ENCODE data around the gene CYP51A1. TPM values are rescaled to one million over a fixed set of nuclear protein-coding genes. Genes with fewer than 3 reads are reported as not detected.
"Not testable (repeated sequence)": the region's sequence is repeated elsewhere in the genome, so short reads cannot be mapped to it uniquely, and the experiment has no call there.

CYP51A1 gene
- total RNA-seq (2014; rRNA removed; shearing (Covaris generic); ENCODE audit: low replicate concordance), result 133 and 201 TPM in 2 replicates

- Histone ChIP-seq H2AFZ (ENCODE audit: low read length) (peak within 1 kb of the TSS; percentile 79), H3K4me3 (ENCODE audit: low read length) (peak within 1 kb of the TSS; percentile 99), H3K79me2 (ENCODE audit: low read length) (peaks cover 48% of the 10 kb centered on the region), H3K36me3 (ENCODE audit: insufficient read depth, low read length) (peaks cover 21% of the 10 kb centered on the region; the same call in 1 of the 2 replicates), H4K20me1 (ENCODE audit: insufficient read depth, low read depth, low read length) (peaks cover 25% of the 10 kb centered on the region), H3K9me2 (replicated peaks; ENCODE audit: insufficient read depth, low read length) (no peaks in the 10 kb centered on the region), H3K4me1 (ENCODE audit: low read length) (peaks cover 43% of the 10 kb centered on the region), H3K27ac (ENCODE audit: low read length) (peak within 1 kb of the TSS; percentile 88), H3K27me3 (ENCODE audit: low read length) (no peaks in the 10 kb centered on the region), H3K9ac (ENCODE audit: low read length) (peak within 1 kb of the TSS; percentile 96), H3K4me2 (ENCODE audit: low read depth, low read length, poor library complexity, severe bottlenecking) (peak within 1 kb of the TSS; percentile 95), H3K9me3 (ENCODE audit: low read length) (no peaks in the 10 kb centered on the region)
- peak; percentile 97 for DNase-seq
Observed at GRCh38 chr7:92134271-92135051, at the start of gene CYP51A1. TSS of gene CYP51A1 (minus strand) at chr7:92134477. CDS start at chr7:92134364, 113 bp downstream.

- Histone ChIP-seq H2AFZ (ENCODE audit: low read length) (no peak within 1 kb of the TSS), H3K79me2 (ENCODE audit: low read length) (no peaks in the 10 kb centered on the region), H3K4me2 (ENCODE audit: low read depth, low read length, poor library complexity, severe bottlenecking) (no peak within 1 kb of the TSS), H3K36me3 (ENCODE audit: insufficient read depth, low read length) (no peaks in the 10 kb centered on the region), H3K4me3 (ENCODE audit: low read length) (no peak within 1 kb of the TSS), H3K27me3 (ENCODE audit: low read length) (no peaks in the 10 kb centered on the region), H3K27ac (ENCODE audit: low read length) (no peak within 1 kb of the TSS), H4K20me1 (ENCODE audit: insufficient read depth, low read depth, low read length) (no peaks in the 10 kb centered on the region), H3K9me2 (replicated peaks; ENCODE audit: insufficient read depth, low read length) (no peaks in the 10 kb centered on the region), H3K4me1 (ENCODE audit: low read length) (peaks cover 11% of the 10 kb centered on the region), H3K9me3 (ENCODE audit: low read length) (peaks cover 5% of the 10 kb centered on the region; the same call in 1 of the 2 replicates), H3K9ac (ENCODE audit: low read length) (no peak within 1 kb of the TSS)
- DNase-seq, result peak; percentile 47
Observed at GRCh38 chr7:92178928-92179924, 44.9 kb upstream of the CYP51A1 start, which contains the start of gene LRRD1. TSS of gene LRRD1 (minus strand) at chr7:92179142. CDS start at chr7:92165202, 13,940 bp downstream.

- H3K79me2 ChIP-seq (ENCODE audit: low read length), result no peaks in the 10 kb centered on the region
- no peak for DNase-seq
- no peak overlapping the region for H3K4me3 ChIP-seq (ENCODE audit: low read length)
- H3K9me3 ChIP-seq (ENCODE audit: low read length), result 0 out of 2 replicates have a peak, but pooled peaks cover 2% of the 10 kb centered on the region
- no peak overlapping the region for H3K4me2 ChIP-seq (ENCODE audit: low read depth, low read length, poor library complexity, severe bottlenecking)
- no peaks in the 10 kb centered on the region for H3K27me3 ChIP-seq (ENCODE audit: low read length)
- no peaks in the 10 kb centered on the region for H3K9me2 ChIP-seq (replicated peaks; ENCODE audit: insufficient read depth, low read length)
- no peak overlapping the region for H3K27ac ChIP-seq (ENCODE audit: low read length)
- no peak overlapping the region for H2AFZ ChIP-seq (ENCODE audit: low read length)
- H4K20me1 ChIP-seq (ENCODE audit: insufficient read depth, low read depth, low read length), result no peaks in the 10 kb centered on the region
- no peak overlapping the region for H3K9ac ChIP-seq (ENCODE audit: low read length)
- peaks cover 11% of the 10 kb centered on the region for H3K4me1 ChIP-seq (ENCODE audit: low read length)
- no peaks in the 10 kb centered on the region for H3K36me3 ChIP-seq (ENCODE audit: insufficient read depth, low read length)
Observed at GRCh38 chr7:92177362-92177761, 43.1 kb upstream of the CYP51A1 start.

GRCh38 chr7:92169529-92169928 is 35.3 kb upstream of the CYP51A1 start:
- not testable (repeated sequence) for H3K9ac ChIP-seq (ENCODE audit: low read length); H3K4me1 ChIP-seq (ENCODE audit: low read length); H3K4me3 ChIP-seq (ENCODE audit: low read length); H3K79me2 ChIP-seq (ENCODE audit: low read length); DNase-seq; H3K9me2 ChIP-seq (replicated peaks; ENCODE audit: insufficient read depth, low read length); H3K27ac ChIP-seq (ENCODE audit: low read length); H3K36me3 ChIP-seq (ENCODE audit: insufficient read depth, low read length); H3K27me3 ChIP-seq (ENCODE audit: low read length); H3K9me3 ChIP-seq (ENCODE audit: low read length); H3K4me2 ChIP-seq (ENCODE audit: low read depth, low read length, poor library complexity, severe bottlenecking); H2AFZ ChIP-seq (ENCODE audit: low read length); H4K20me1 ChIP-seq (ENCODE audit: insufficient read depth, low read depth, low read length)

- Histone ChIP-seq H2AFZ (ENCODE audit: low read length) (no peak overlapping the region), H3K9me2 (replicated peaks; ENCODE audit: insufficient read depth, low read length) (no peaks in the 10 kb centered on the region), H3K4me2 (ENCODE audit: low read depth, low read length, poor library complexity, severe bottlenecking) (no peak overlapping the region), H3K9ac (ENCODE audit: low read length) (no peak overlapping the region), H4K20me1 (ENCODE audit: insufficient read depth, low read depth, low read length) (no peaks in the 10 kb centered on the region), H3K9me3 (ENCODE audit: low read length) (no peaks in the 10 kb centered on the region), H3K27me3 (ENCODE audit: low read length) (no peaks in the 10 kb centered on the region), H3K79me2 (ENCODE audit: low read length) (no peaks in the 10 kb centered on the region), H3K4me1 (ENCODE audit: low read length) (no peaks in the 10 kb centered on the region), H3K27ac (ENCODE audit: low read length) (no peak overlapping the region), H3K4me3 (ENCODE audit: low read length) (no peak overlapping the region), H3K36me3 (ENCODE audit: insufficient read depth, low read length) (no peaks in the 10 kb centered on the region)
- no peak for DNase-seq
Observed at GRCh38 chr7:92161271-92161670, 27.0 kb upstream of the CYP51A1 start.

GRCh38 chr7:92158660-92159575 is 24.6 kb upstream of the CYP51A1 start:
- no peak overlapping the region for H2AFZ ChIP-seq (ENCODE audit: low read length)
- no peaks in the 10 kb centered on the region for H3K4me1 ChIP-seq (ENCODE audit: low read length)
- no peaks in the 10 kb centered on the region for H3K79me2 ChIP-seq (ENCODE audit: low read length)
- H3K27ac ChIP-seq (ENCODE audit: low read length), result no peak overlapping the region
- no peaks in the 10 kb centered on the region for H3K27me3 ChIP-seq (ENCODE audit: low read length)
- H3K4me3 ChIP-seq (ENCODE audit: low read length), result no peak overlapping the region
- no peaks in the 10 kb centered on the region for H3K9me2 ChIP-seq (replicated peaks; ENCODE audit: insufficient read depth, low read length)
- DNase-seq, result no peak
- H4K20me1 ChIP-seq (ENCODE audit: insufficient read depth, low read depth, low read length), result no peaks in the 10 kb centered on the region
- no peaks in the 10 kb centered on the region for H3K36me3 ChIP-seq (ENCODE audit: insufficient read depth, low read length)
- no peak overlapping the region for H3K4me2 ChIP-seq (ENCODE audit: low read depth, low read length, poor library complexity, severe bottlenecking)
- no peak overlapping the region for H3K9ac ChIP-seq (ENCODE audit: low read length)
- no peaks in the 10 kb centered on the region for H3K9me3 ChIP-seq (ENCODE audit: low read length)

- Histone ChIP-seq H3K79me2 (ENCODE audit: low read length) (no peaks in the 10 kb centered on the region), H3K36me3 (ENCODE audit: insufficient read depth, low read length) (no peaks in the 10 kb centered on the region), H3K4me3 (ENCODE audit: low read length) (no peak overlapping the region), H3K9me3 (ENCODE audit: low read length) (no peaks in the 10 kb centered on the region), H3K4me1 (ENCODE audit: low read length) (no peaks in the 10 kb centered on the region), H2AFZ (ENCODE audit: low read length) (no peak overlapping the region), H4K20me1 (ENCODE audit: insufficient read depth, low read depth, low read length) (no peaks in the 10 kb centered on the region), H3K27me3 (ENCODE audit: low read length) (no peaks in the 10 kb centered on the region), H3K4me2 (ENCODE audit: low read depth, low read length, poor library complexity, severe bottlenecking) (no peak overlapping the region), H3K27ac (ENCODE audit: low read length) (no peak overlapping the region), H3K9me2 (replicated peaks; ENCODE audit: insufficient read depth, low read length) (no peaks in the 10 kb centered on the region), H3K9ac (ENCODE audit: low read length) (no peak overlapping the region)
- no peak for DNase-seq
Observed at GRCh38 chr7:92156990-92157389, 22.7 kb upstream of the CYP51A1 start.

Data from Karpas-422 (cell line).